MM.1S (cell line): ENCODE results near the gene TMTC2.

Experiments used
- DNase-seq: peaks from one replicate; pipeline ENCODE4 v3.0.0-alpha.2; 2015
- H2AFZ ChIP-seq: fragments of 300-600 bp; sonication (generic); 2 replicates; pipeline ENCODE4 v1.6.0; 2016; ENCODE audit warnings: antibody characterized with exemption, low read length
- H3F3A ChIP-seq: fragments of 300-600 bp; sonication (generic); 2 replicates; pipeline ENCODE4 v1.6.1; 2016; ENCODE audit warnings: mild to moderate bottlenecking, antibody characterized with exemption, low read length, moderate library complexity, mixed read lengths; ENCODE audit not compliant: insufficient read depth
- H3K27ac ChIP-seq: fragments of 300-600 bp; sonication (generic); 2 replicates; pipeline ENCODE4 v1.5.1; 2016; ENCODE audit warnings: mild to moderate bottlenecking, low read length
- H3K27me3 ChIP-seq: fragments of 300-600 bp; sonication (generic); replicated peaks from 2 replicates; pipeline ENCODE4 v1.6.0; 2016; ENCODE audit warnings: low read length; ENCODE audit not compliant: insufficient read depth
- H3K36me3 ChIP-seq: fragments of 300-600 bp; sonication (generic); replicated peaks from 2 replicates; pipeline ENCODE4 v1.6.1; 2016; ENCODE audit warnings: mild to moderate bottlenecking, low read length, mixed read lengths; ENCODE audit not compliant: insufficient read depth
- H3K4me1 ChIP-seq: fragments of 300-600 bp; sonication (generic); 2 replicates; pipeline ENCODE4 v1.6.1; 2016; ENCODE audit warnings: low read length, mixed read lengths
- H3K4me2 ChIP-seq: fragments of 300-600 bp; sonication (generic); 2 replicates; pipeline ENCODE4 v1.6.0; 2016; ENCODE audit warnings: low read depth, low read length
- H3K4me3 ChIP-seq: fragments of 300-600 bp; sonication (generic); 2 replicates; pipeline ENCODE4 v1.5.1; 2016; ENCODE audit warnings: low read length, mixed read lengths
- H3K79me2 ChIP-seq: fragments of 300-600 bp; sonication (generic); 2 replicates; pipeline ENCODE4 v1.6.1; 2016; ENCODE audit warnings: mixed run types, low read length, mixed read lengths
- H3K9ac ChIP-seq: fragments of 300-600 bp; sonication (generic); 2 replicates; pipeline ENCODE4 v1.6.1; 2016; ENCODE audit warnings: low read length, mixed read lengths
- H3K9me2 ChIP-seq: fragments of 300-600 bp; sonication (generic); replicated peaks from 2 replicates; pipeline ENCODE4 v1.6.1; 2016; ENCODE audit warnings: mild to moderate bottlenecking, low read length, mixed read lengths; ENCODE audit not compliant: insufficient read depth
- H3K9me3 ChIP-seq: fragments of 300-600 bp; sonication (generic); replicated peaks from 2 replicates; pipeline ENCODE4 v1.6.1; 2016; ENCODE audit warnings: mild to moderate bottlenecking, low read length, mixed read lengths; ENCODE audit not compliant: insufficient read depth
- H4K20me1 ChIP-seq: fragments of 300-600 bp; sonication (generic); 2 replicates; pipeline ENCODE4 v1.6.1; 2016; ENCODE audit warnings: mild to moderate bottlenecking, low read length, moderate library complexity, mixed read lengths; ENCODE audit not compliant: insufficient read depth
- EZH2 ChIP-seq: fragments of 300-600 bp; sonication (generic); optimal IDR thresholded peaks from 2 replicates; pipeline ENCODE3; 2017; ENCODE audit warnings: low read depth, mild to moderate bottlenecking, antibody characterized with exemption, low read length, mixed read lengths
- EZH2phosphoT487 ChIP-seq: fragments of 300-600 bp; sonication (generic); IDR thresholded peaks from 2 replicates; pipeline ENCODE4 v1.6.1; 2018; ENCODE audit warnings: antibody characterized with exemption, low read length
- TF ChIP-seq, protein P1 (sequence below): fragments of 300-600 bp; sonication (generic); IDR thresholded peaks from 2 replicates; pipeline ENCODE4 v1.5.1; 2016; ENCODE audit warnings: antibody characterized with exemption, low read length, mixed read lengths

TMTC2 gene

DNA sequence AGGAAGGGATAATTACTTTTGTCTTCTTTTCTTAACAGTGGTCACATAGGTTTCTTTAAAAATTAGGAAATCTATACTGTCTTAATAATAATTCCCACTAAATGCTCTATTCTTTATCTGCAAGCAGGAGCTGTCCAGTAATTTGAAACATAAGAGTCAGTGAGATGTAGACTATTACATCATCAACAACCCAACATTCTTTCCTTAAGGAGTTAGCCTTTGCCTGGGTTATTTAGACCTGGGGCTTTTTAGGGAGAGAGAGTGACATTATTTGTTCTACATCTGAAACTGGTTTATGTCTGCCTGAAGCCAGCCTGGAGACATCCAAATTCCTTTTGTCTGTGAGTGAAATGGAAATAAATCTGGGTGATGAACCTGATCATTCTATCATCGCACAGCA is 294.4 kb downstream of the TMTC2 start:
- Histone ChIP-seq H4K20me1 (no peaks in the 10 kb centered on the region), H3F3A (no peaks in the 10 kb centered on the region), H2AFZ (no peak overlapping the region), H3K36me3 (no peaks in the 10 kb centered on the region), H3K27me3 (no peaks in the 10 kb centered on the region), H3K4me2 (no peak overlapping the region), H3K9me2 (no peaks in the 10 kb centered on the region), H3K9me3 (no peaks in the 10 kb centered on the region), H3K4me1 (no peaks in the 10 kb centered on the region), H3K4me3 (no peak overlapping the region), H3K79me2 (no peaks in the 10 kb centered on the region), H3K27ac (no peak overlapping the region), H3K9ac (no peak overlapping the region)
- TF ChIP-seq EZH2: no peak
- no peak for TF ChIP-seq EZH2phosphoT487
- TF ChIP-seq, protein P1, sequence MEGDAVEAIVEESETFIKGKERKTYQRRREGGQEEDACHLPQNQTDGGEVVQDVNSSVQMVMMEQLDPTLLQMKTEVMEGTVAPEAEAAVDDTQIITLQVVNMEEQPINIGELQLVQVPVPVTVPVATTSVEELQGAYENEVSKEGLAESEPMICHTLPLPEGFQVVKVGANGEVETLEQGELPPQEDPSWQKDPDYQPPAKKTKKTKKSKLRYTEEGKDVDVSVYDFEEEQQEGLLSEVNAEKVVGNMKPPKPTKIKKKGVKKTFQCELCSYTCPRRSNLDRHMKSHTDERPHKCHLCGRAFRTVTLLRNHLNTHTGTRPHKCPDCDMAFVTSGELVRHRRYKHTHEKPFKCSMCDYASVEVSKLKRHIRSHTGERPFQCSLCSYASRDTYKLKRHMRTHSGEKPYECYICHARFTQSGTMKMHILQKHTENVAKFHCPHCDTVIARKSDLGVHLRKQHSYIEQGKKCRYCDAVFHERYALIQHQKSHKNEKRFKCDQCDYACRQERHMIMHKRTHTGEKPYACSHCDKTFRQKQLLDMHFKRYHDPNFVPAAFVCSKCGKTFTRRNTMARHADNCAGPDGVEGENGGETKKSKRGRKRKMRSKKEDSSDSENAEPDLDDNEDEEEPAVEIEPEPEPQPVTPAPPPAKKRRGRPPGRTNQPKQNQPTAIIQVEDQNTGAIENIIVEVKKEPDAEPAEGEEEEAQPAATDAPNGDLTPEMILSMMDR: no peak
- no peak for DNase-seq

DNA sequence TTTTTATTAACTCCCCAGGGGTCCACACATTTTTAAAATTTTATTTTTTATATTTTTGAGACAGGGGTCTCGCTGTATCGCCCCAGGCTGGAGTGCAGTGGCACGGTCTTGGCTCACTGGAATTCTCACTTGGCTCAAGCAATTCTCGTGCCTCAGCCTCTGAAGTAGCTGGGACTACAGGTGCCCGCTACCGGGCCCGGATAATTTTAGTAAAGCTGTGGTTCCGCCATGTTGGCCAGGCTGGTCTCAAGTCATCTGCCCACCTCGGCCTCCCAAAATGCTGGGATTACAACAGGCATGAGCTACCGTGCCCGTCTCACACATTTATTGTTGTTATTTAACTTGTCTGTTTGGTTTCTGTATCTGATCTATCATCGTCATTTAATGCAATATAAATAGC is 307.4 kb downstream of the TMTC2 start:
- no peaks in the 10 kb centered on the region for H3K36me3 ChIP-seq
- no peaks in the 10 kb centered on the region for H4K20me1 ChIP-seq
- H2AFZ ChIP-seq: no peak overlapping the region
- H3K27ac ChIP-seq: no peak overlapping the region
- H3K4me1 ChIP-seq: no peaks in the 10 kb centered on the region
- H3K9ac ChIP-seq: no peak overlapping the region
- H3K9me3 ChIP-seq: no peaks in the 10 kb centered on the region
- H3F3A ChIP-seq: no peaks in the 10 kb centered on the region
- TF ChIP-seq, protein P1: no peak
- no peak for TF ChIP-seq EZH2phosphoT487
- no peak for TF ChIP-seq EZH2
- no peaks in the 10 kb centered on the region for H3K27me3 ChIP-seq
- no peak overlapping the region for H3K4me3 ChIP-seq
- no peaks in the 10 kb centered on the region for H3K79me2 ChIP-seq
- H3K4me2 ChIP-seq: no peak overlapping the region
- DNase-seq: no peak
- no peaks in the 10 kb centered on the region for H3K9me2 ChIP-seq

GRCh38 chr12:82996168-82996812 is 309.6 kb downstream of the TMTC2 start:
- Histone ChIP-seq H3K79me2 (no peaks in the 10 kb centered on the region), H2AFZ (no peak overlapping the region), H3K4me3 (no peak overlapping the region), H3K27me3 (no peaks in the 10 kb centered on the region), H3K4me1 (no peaks in the 10 kb centered on the region), H3K9me3 (no peaks in the 10 kb centered on the region), H3F3A (no peaks in the 10 kb centered on the region), H3K27ac (no peak overlapping the region), H3K9me2 (no peaks in the 10 kb centered on the region), H3K9ac (no peak overlapping the region), H3K4me2 (no peak overlapping the region), H4K20me1 (no peaks in the 10 kb centered on the region), H3K36me3 (no peaks in the 10 kb centered on the region)
- TF ChIP-seq, protein P1: no peak
- TF ChIP-seq EZH2phosphoT487: no peak
- no peak for TF ChIP-seq EZH2
- no peak for DNase-seq
